GM10266 (cell line): ENCODE results near the gene NHLH1.

ENCODE experiments used
- DNase-seq: peaks from one replicate; pipeline ENCODE4 v3.0.0; 2012; ENCODE audit errors: extremely low spot score
- CTCF ChIP-seq: IDR thresholded peaks from 2 replicates; pipeline ENCODE4 v1.5.1; 2012; ENCODE audit warnings: mild to moderate bottlenecking, low read depth; ENCODE audit not compliant: control insufficient read depth, insufficient read depth; ENCODE audit errors: missing control alignments

The NHLH1 gene

GRCh38 chr1:160406131-160406968 lies 39.5 kb downstream of the NHLH1 start:
- no peak for TF ChIP-seq CTCF
- DNase-seq, result no peak

DNA sequence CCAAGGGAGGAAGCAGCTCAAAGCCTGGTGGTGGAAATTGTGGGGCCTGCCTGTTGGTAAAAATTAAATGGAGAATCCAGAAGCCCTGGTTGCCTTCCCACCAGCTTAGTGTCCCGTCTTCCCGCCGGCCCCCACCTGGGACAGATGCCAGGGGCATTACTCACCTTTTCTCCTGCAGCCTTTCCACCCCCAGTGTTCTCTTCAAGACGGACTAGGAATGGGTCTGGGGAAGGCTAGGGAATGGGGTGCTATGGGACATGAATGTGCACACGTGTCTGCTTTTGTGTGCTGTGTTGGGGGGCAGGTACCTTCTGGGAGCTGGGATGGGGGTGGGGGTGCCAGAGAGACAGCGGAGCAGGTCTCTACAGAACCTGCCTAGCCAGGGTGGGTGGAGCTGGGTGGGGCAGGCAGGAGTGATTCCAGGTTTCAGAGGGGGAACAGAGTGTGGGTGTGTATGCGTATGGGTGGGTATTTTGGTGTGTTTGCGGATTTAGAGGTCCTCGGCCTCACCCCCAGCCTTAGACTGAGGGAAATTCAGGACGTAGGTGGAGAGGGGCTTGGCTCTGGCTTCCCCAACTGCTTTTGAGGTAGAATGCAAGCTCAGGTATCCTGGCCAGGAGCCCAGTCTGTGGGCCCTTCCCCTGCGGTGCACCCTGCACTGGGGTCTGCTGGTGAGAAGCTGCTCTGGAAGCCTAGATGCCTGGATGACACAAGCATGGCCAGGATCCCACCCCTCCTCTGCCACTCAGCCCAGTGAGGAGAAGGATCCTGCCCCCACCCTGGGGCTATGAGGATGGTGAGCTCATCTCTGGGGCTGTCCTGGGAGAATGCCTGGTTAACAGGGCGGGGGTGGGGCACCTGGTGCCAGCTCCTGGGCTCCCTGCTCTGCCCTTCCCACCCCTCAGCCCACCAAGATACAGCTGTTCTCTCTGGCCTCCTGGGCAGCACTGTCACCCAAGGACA lies 41.2 kb downstream of the NHLH1 start:
- DNase-seq, result no peak
- no peak for TF ChIP-seq CTCF

DNA sequence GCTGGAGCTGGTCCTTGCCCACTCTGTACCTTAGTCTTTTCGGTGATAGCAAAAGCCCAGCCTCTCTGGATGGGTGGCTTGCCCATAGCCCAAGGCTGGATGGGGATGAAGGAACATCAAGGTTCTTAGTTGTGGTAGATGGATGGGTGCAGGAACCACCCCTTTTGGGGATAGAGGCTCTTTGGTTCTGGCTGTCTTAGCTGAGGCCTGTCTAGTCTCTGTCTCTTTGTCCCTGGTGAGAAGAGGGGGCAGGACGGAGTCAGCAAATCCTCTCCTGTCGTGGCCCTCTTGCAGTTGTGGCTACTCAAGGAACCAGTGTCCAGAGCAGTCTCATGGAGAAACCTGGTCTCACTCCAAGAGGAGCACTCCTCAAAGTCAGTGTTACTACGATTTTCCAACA lies 42.0 kb downstream of the NHLH1 start:
- TF ChIP-seq CTCF, result no peak
- DNase-seq, result no peak

GRCh38 chr1:160409486-160409885 lies 42.6 kb downstream of the NHLH1 start:
- DNase-seq, result no peak
- TF ChIP-seq CTCF, result no peak

DNA sequence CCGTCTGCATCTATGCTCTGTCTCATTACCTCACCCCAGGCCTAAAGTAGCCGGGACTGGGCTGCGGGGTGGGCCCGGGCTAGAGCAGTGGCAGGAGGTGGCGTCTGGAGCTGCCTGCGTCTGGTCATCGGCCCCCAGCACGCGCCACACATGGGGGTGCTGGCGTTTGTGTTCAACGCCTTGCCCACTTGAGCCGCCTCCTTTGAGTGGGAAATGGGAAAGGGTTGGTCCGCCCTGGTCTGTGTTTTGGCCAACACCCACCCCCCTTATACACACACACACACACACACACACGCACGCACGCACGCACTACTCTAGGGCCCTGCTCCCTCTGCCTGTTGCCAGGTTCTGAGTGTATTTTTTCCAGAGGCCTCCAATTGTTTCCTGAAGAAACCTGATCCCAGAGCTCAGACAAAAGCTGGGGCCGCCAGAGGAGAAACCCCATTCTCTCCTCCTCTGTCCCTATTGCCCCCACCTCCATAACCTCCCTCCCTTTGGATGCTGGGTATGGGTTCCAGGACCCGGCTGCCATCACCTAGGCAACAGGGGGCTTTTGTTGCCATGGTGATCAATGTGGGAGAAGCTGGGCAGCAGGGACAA lies 43.6 kb downstream of the NHLH1 start:
- no peak for TF ChIP-seq CTCF
- no peak for DNase-seq

- no peak for TF ChIP-seq CTCF
- DNase-seq, result no peak
Measured at GRCh38 chr1:160411271-160412027, 44.6 kb downstream of the NHLH1 start.
